ENCODE measurements around the gene KCNJ10.
A peak's percentile ranks its signal among the peaks of the same experiment; 100 is the strongest.
"Not testable (repeated sequence)": the region's sequence is repeated elsewhere in the genome, so short reads cannot be mapped to it uniquely, and the experiment has no call there.

KCNJ10 gene

DNA sequence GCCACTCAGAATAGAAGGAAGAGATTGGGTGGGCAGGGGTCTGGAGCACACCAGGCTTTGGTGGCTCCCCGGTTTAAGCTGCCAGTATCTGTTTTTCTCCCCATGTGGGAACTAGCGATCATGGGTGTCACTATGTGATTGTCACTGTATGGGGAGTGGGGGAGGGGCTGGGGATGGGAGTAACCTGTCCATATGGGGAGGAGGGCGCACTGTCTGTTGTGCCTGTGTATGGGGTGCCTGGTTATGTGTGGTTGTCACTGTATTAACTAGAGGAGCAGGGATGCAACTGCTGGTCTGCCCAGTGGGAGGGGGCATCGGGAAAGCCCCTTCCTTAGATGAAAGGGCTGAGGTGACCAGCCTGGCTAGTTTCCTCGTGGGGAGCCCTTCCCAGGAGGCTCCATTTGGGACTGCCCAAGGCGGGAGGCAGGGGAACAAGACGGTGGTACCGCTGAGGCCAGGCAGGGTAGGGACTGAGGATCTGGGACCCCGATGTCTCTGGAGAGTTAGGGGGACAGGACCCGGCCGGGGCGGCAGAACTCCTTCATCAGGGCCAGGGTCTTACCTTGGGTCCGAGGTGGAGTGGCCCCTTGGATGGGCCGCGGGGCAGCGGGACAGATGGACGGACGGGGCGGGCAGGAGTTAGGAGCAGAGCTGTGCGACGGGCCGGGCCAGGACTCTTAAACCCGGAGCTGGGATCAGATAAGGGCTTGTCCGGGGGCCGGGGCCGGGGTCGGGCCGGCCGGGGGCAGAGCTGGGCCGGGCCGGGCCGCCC is at the start of gene KCNJ10:
TSS of gene KCNJ10 (minus strand) at position 701 of the 772 bp plus-strand sequence. CDS start 27,628 bp downstream, outside the sequence.
- no peak for DNase-seq

DNA sequence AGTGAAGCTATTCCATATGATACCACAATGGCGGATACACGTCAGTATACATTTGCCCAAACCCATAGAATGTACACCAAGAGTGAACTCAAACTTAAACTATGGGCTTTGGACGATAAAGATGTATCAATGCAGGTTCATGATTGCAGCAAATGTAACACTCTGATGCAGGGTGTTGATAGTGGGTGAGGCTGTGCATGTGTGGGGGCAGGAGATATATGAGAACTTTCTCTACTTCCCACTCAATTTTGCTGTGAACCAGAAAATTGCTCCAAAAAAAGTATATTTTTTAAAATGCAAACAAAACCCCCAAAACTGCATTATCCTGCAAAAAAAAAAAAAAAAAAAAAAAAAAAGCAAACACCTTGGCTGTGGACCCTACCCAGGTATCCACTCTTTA is 49.0 kb upstream of the KCNJ10 start:
- DNase-seq, result no peak

DNA sequence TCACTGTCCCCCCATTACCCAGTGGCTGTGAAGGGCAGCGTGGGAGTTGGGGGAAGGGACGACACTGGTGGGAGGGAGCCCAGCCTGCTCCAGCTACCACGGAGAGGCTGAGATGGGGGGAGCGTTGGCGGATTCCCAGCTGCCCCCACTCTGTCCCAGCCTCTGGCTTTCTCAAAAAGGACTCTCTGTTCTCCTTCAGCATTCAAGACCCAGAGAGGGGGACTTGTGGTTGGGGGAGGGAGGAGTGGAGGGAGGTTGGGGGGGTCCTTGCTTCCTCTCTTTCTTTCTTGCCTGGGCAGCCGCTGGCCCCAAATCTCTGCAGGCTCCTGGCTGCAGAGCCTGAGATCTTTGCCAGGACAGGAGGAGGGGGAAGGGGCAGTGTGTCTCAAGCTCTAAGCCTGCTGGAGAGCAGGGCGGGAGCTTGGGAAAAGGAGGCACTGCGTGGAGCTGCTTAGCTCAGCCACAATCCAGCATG is 47.8 kb upstream of the KCNJ10 start:
- no peak for DNase-seq

DNA sequence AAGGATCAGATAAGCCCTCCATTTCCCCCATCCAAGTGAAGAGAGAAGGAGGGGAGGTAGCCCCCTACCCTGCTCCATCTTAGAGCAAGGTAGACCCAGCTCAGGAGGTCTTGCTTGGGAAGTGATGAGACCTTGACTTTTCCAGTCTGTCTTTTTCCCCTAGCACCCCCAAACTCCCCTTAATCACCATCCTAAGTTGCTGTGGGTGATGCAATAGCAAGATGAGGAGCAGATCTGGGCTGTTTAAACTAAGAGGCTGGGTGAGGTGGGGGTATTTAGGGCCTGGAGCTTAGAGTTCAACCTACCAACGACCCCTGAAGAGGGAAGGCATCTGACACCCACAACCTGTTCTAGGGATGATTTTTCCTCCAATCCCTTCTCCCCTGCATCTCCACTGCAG is 47.3 kb upstream of the KCNJ10 start:
- no peak for DNase-seq

DNA sequence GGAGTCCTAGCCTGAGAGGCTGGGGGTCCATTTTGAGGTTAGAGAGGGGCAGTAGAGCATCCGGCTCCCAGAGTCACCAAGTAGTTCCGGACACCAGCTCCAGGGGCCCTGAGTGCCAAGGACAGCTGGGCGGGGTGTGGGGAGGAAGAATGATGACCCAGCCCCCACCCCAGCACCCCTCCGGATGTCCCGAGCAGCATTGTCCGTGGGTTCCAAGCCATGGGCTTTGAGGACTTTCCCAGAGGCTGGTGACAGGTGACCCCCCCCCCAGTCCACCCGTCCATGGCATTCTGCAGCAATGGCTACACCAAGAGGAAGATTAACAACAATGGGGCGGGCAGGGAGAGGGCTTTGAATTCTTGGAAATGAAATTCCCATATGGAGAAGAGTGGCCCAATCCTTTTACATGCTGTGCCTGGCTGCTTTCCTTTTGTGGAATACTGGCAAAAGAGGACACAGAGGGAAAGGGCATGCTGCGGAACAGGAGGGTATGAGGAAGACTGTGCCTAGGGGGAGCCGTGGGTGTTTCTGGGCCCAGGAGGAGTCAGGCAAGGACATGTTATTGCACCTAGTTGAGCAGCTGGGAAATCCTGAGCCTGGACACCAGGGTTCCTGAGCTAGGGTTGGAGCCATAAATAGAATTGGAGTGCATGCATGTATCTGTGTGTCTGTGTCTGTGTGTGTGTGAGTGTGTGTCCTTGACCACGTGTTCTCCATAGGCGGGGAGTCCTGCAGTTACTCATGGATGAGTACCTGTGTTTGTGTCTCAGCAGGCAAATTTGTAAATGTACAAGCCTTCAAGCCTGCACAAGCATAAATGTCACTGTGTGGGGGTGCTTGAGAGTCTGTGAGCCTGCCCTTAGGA is 46.6 kb upstream of the KCNJ10 start:
- DNase-seq, result no peak

DNA sequence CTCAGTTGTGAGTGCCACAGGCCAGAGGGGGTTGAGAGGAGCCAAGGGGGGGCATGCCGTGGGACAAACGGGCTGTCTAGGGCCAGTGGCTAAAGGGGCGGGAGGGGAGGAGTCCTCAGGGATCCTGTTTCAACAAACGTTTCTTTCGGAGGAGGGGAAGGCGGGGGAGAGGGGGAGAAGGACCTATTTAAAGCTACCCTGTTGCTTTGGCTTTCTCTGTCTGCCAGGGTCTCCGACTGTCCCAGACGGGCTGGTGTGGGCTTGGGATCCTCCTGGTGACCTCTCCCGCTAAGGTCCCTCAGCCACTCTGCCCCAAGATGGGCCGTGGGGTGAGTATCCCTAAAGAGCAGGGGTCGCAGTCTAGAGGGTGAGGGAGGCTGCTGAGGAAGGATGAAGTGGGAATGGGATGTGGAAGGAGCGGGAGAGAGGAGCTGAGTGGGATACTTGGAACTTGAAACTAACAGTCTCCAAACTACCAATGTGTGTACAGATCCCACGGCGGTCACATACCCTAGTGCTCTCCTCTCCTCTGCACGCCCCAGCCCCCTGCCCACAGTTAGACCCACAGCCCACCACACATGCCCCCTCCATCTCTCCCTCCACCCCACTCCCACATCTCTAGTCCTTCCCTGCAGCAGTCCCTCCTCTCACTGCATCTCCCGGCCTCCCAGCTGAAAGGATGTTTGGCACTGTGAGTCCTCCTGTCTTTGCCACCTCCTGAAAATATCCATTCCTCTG is 45.8 kb upstream of the KCNJ10 start, which contains the start of gene ATP1A2:
TSS of gene ATP1A2 (plus strand) at position 215 of the 738 bp plus-strand sequence. CDS start at position 318, 103 bp downstream.
- DNase-seq, result no peak

DNA sequence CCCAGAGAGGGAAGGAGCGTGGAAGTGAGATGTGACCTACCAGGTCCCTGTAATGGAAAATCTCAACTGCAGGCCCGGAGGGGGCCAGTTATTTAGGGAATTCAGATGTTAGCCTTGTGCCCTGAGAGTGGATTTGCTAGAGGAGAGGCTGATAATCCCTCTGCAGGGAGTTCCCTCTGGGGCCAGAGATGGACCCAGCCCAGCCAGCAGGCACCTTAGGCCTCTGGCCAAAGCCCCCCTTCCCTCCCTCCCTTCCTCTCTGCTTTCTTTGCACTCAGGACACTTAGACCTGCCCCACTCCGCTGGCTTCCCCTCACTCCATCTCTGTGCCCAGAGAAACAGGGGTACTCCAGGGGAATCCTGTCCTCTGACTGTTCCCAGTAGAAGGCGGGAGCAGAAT is 44.1 kb upstream of the KCNJ10 start:
- DNase-seq, result no peak

DNA sequence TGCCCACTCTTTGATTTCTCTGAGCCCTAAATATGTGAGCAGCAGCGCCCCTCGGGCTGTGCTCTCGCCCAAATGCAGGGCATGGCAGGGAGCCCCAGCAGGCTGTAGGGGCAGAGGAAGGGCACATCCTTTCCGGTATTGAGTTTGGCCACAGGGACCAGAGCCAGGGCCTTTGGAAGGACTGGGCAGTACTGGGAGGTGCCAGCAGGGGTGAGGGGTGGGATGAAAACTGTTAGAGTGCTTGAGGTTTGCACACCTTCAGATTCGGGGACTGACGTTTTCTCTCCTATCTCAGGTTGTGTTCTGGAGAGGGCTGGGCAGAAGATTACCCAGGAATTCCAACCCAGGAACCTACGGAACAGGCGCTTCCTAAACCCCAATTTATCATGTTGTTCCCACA is 43.4 kb upstream of the KCNJ10 start:
- DNase-seq, result no peak

DNA sequence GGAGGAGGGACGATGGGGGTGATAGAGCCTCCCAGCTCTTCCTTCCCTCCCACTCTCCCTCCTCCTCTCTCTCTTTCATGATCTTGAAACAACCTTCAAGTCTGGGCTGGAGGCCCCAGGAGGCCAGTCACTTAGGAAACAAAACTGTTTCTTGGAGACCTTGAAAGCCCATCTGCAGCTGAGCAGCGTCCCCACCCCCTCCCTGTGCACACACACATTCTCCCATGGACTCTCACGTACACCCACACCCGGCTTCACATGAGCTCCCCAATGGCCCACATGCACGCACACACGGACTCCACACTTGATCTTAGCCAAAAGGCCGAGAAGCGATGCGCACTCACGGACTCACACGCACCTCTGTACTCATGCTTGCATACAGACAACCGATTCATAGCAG is 42.4 kb upstream of the KCNJ10 start:
- DNase-seq, result no peak

DNA sequence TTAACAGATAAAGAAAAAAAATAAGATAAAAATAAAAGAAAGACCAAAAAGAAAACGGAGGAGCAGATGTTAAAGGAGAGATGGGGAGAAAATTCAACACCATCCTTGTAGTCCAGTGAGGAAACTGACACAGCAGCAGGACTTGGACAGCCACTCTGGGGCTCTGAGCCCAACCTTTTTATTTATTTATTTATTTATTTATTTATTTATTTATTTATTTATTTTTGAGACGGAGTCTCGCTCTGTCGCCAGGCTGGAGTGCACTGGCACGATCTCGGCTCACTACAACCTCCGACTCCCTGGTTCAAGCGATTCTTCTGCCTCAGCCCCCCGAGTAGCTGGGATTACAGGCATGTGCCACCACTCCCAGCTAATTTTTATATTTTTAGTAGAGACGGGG is 41.5 kb upstream of the KCNJ10 start:
- DNase-seq, result not testable (repeated sequence)

DNA sequence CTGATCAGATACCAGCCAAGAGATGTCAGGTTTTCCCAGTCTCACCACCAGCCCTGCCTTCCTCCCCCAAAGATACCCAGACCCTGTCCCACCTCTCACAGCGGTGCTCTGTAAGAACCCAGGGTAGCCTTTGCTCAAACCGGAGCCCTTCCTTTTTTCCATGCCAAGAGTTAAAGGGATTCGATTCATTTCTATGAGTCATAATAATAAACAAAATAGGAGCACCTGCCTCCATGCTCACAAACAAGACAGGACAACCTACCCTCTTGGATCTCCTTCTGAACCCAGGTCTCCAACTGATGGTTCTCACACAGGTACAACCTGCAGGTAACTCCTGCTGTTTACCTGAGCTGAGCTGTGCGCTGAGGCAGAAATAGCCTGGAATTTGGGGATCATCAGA is 39.7 kb upstream of the KCNJ10 start:
- DNase-seq, result no peak

DNA sequence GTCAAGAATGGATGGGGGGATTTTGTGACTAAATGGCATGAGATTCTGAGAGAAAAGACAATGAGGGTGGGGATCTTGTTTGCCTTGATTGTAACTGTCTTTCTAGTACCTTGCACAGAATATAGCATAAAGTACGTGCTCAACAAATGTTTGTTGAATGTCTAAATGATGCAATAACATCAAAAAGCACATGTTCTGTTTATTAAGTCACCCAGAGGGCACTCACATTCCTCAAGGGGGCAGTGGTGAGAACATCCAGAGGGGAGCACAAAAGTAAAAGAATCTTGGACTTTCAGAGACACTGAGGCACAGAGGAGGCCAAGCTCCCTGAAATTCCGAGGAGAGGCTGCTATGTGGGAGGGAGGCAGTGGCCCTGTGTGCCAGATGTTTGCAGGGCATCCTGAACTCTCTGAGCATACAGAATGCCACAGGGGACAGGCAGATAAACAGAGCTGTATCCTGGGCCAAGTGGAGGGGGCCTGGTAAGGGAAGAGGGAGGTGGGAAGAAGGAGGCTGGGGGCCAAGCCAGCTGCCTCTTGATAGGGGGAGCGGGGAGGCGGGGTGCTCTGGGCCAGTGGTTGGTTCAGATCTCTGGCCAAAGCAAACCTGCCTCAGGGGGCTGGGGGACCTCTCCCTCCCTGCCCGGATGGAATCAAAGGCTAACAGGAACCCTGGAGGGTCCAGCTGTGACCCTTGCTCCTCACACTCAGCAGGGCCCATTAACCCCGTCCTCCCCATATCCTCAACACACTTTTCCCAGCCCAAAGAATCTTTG is 39.1 kb upstream of the KCNJ10 start:
- peak; percentile 59 for DNase-seq

DNA sequence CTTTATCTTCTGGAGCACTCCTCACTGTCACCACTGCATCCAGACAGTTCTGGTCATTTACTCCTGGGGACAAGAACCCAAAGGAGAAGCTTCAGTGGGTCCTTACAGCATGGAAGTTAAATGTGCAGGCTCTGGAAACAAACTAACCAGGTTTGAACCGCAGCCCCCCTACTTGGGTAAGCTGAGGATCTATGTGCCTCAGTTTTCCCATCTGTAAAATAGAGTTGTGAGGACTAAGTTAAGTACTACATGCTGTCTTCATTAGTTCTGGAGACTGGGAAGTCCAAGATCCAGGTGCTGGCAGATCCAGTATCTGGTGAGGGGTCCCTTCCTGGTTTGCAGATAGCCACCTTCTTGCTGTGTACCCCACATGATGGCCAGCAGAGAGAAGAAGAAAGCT is 37.6 kb upstream of the KCNJ10 start:
- no peak for DNase-seq

DNA sequence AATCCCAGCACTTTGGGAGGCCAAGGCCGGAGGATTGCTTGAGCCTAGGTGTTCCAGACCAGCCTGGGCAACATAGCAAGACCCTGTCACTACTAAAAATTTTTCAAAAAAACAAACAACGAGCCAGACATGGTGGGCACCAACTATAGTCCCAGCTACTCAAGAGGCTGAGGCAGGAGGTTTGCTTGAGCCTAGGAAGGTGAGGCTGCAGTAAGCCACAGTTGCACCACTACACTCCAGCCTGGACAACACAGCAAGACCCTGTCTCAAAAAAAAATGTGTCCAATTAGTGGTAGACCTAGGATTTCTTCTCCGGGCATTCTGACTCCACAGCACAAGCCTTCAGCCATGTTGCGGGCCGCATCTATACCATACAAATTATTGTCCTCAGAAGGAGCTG is 35.2 kb upstream of the KCNJ10 start:
- no peak for DNase-seq

DNA sequence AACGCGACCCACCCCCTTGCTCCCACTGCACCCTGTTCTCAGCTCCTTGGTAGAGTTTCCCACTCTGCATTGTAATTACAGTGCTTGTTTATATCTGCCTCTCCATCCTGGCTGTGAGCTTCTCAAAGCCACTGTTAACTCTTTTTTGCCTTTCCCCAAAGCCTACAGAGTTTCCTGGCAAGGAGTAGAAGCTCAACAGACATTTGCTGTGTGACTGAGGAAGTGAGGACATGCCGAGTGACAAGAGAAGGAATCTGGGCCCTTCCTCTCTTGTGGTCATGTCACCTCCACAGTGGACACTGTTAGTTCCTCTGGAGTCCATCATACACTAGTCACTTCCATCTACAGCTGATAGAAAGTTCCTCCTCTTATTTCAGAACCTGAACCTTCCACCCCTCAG is 34.5 kb upstream of the KCNJ10 start:
- no peak for DNase-seq

DNA sequence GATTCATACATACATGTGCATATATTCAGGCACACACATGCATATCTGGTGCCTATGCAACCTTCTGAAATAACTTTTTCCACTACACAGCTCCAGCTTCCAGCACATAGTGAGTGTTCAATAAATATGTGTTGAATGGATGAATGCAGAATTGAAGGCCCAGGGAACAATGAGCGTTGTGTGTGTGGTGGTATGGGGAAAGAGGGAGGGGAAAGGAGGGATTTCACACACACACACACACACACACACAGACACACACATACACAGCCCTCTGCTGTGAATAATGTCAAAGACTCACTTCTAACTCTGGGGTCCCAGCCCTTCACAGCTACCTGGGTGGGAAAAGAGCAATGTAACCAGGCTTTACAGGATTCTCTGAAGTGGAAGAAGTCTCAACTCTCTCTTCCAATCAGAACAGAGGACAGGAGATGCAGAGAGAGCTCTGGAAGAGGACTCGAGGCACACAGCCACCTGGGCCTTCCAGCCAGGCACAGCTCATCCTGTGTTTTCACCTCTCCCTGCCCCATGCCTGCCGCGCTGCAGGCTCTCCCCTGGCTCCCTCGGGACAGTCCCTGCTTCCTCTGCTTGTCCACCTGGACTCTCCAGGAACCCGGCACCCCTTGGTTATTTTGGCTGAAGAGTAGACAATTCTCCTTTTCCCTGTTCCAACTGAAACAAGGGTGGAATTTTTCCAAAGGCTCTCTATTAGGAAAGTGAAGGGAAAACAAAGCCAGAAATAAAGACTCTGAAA is 33.9 kb upstream of the KCNJ10 start:
- no peak for DNase-seq

DNA sequence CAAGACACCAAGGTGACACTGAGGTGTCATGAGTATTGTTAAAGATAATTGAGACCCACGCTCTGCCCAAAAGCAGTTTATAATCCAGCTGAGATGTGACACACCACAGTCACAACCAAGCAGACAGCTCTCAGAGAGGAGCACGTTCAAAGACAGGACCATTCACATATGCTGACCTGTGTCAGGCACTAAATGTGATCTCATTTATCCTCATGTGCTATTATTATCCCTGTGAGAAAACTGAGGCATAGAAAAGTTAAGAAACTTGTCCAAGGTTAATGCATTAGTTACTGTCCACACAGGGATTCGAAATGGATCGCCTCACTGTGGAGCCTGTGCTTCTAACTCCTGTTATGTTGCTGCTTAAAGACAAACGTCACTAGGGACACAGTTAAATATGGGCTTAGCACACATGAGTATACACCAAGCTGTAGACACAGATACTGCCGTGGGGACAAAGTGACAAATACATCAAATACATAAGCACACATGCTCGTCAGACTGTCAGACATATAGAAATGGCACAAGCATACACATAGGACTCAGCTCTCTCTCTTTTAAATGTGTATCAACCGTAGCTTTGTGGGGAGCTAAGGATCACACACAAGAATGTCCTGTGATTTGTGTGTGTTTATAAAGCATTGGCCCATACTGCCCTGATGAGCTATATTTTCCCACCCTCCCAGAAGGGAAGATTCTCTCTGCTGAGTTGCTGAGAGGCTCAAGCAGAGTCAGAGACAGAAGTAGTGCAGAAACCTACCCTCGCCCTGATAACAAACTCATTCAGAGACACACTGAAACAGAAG is 32.0 kb upstream of the KCNJ10 start:
- DNase-seq, result no peak

DNA sequence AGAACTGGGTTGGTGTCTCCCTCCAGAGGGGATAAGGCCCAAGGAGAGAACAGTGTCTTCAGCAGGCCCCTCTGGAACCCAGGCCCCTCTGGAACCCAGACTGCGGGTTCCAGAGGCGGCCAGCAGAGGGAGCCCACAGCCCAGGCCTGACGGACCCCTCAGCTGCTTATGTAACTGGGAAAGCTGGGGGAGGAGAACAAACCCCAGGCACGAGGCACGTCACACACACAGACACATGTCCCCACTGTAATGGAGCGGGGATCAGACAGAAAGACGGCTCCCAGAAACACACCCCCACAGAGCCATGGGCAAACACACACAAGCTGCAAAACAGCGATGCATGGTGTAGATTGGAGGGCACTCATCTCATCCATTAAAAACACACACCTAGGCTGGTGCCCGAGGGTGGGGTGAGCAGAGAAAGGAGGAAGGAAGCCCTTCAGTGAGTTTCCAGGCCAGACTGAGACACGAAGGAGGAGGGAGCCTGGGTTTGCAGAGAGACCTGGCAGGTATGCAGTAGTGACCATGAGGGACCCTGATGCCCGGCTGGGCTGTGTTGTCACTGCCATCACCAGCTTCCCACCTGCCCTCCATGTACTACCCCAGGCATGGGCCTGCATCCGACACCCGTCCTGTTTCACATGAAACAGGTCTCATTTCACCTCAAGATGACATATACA is 31.2 kb upstream of the KCNJ10 start:
- DNase-seq, result peak; percentile 80

DNA sequence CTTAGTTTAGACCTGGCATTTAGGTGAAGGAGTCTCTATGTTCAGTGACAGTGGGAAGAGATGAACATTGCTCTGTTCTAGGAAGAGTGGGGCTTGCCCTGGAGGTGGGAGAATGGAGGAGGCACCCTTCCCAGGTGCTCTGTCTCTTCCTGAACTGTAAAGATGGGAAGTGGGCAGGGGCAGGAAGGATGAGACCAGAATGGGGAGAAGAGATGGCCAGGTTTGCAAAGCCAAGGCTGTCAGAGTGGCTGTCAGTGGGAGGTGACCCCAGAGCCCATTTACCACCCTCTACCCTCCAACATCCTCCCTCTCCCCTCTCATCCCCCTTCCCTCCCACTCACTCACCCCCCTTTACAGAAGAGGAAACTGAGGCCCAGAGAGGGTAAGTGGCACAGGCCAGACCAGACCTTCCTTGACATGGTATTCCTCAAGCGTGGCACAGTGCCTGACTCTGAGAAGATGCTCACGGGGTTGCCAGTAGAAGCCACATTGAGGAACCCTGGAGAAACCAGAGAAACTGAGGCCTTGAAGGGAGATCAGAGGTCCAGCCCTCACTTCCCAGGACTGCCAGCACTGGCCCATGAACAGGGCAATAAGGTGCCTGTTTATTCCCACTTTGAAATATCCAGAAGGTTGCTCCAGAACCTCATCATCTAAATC is 29.9 kb upstream of the KCNJ10 start:
- DNase-seq, result no peak
